ENCODE results near the gene DHX15. TPM values are rescaled to one million over a fixed set of nuclear protein-coding genes. Genes with fewer than 3 reads are reported as not detected.

Gene DHX15
- total and polyA plus RNA-seq, 10 of the 15 experiments (the other 5 are each of a cell fraction or from before 2014, with no cell fraction given): 166 to 269 (median 184) TPM

- no peak overlapping the region for H3K4me2 ChIP-seq (ENCODE audit: control insufficient read depth, insufficient read depth)
- H3K79me2 ChIP-seq (ENCODE audit: control insufficient read depth, insufficient read depth, low read length): no peaks in the 10 kb centered on the region
- no peaks in the 10 kb centered on the region for H4K20me1 ChIP-seq (ENCODE audit: control insufficient read depth, insufficient read depth)
- no peaks in the 10 kb centered on the region for H3K36me3 ChIP-seq (ENCODE audit: control insufficient read depth in 2 of 2, insufficient read depth in 2 of 2, low read length in 1 of 2)
- in situ Hi-C loops (cut with MboI): no loop called here
- CTCF ChIA-PET: no interaction called here
- no TSS peak for BruUV-seq (replicated peaks)
- DNase-seq (ENCODE audit: low read depth, low spot score) (no peak), FAIRE-seq (no peak), ATAC-seq (no peak)
- SMC1A ChIA-PET (ENCODE audit: uncharacterized antibody, unreplicated experiment): no interaction called here
- POLR2A ChIA-PET: no interaction called here
- RAD21 ChIA-PET (ENCODE audit: unreplicated experiment): no interaction called here
- TF ChIP-seq ZBTB33 (IDR thresholded peaks at IDR 0.05): no peak
- TF ChIP-seq MLLT1 (IDR thresholded peaks at IDR 0.05): no peak
- no peak for TF ChIP-seq TAF1 (IDR thresholded peaks at IDR 0.05; ENCODE audit: borderline replicate concordance, low read depth, low read length)
- no peak for TF ChIP-seq HDAC2 (IDR thresholded peaks at IDR 0.05)
- TF ChIP-seq ESRRA (IDR thresholded peaks at IDR 0.05; ENCODE audit: low read length): no peak
- TF ChIP-seq MXI1 (IDR thresholded peaks at IDR 0.05; ENCODE audit: low read depth, low read length): no peak
- no peak for TF ChIP-seq TCF12 (IDR thresholded peaks at IDR 0.05; ENCODE audit: low read depth, low read length)
- no peak for TF ChIP-seq ZBTB11 (CRISPR knock-in tag; IDR thresholded peaks at IDR 0.05)
- no peak for TF ChIP-seq BRCA1 (IDR thresholded peaks at IDR 0.05; ENCODE audit: low read depth, low read length)
- TF ChIP-seq GABPA (IDR thresholded peaks at IDR 0.05; ENCODE audit: low read depth): no peak
- no peak for TF ChIP-seq IKZF1 (conservative IDR thresholded peaks at IDR 0.05)
- TF ChIP-seq KLF5 (IDR thresholded peaks at IDR 0.05; ENCODE audit: partially characterized antibody): no peak
- no peak for TF ChIP-seq GATAD2B (conservative IDR thresholded peaks at IDR 0.05; ENCODE audit: low read depth)
- TF ChIP-seq, protein P1, sequence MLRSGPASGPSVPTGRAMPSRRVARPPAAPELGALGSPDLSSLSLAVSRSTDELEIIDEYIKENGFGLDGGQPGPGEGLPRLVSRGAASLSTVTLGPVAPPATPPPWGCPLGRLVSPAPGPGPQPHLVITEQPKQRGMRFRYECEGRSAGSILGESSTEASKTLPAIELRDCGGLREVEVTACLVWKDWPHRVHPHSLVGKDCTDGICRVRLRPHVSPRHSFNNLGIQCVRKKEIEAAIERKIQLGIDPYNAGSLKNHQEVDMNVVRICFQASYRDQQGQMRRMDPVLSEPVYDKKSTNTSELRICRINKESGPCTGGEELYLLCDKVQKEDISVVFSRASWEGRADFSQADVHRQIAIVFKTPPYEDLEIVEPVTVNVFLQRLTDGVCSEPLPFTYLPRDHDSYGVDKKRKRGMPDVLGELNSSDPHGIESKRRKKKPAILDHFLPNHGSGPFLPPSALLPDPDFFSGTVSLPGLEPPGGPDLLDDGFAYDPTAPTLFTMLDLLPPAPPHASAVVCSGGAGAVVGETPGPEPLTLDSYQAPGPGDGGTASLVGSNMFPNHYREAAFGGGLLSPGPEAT (IDR thresholded peaks at IDR 0.05; ENCODE audit: low read depth): no peak
- no peaks in the 10 kb centered on the region for H3K4me1 ChIP-seq (ENCODE audit: control insufficient read depth, insufficient read depth, low read length)
- H3K27me3 ChIP-seq (replicated peaks in 1 of 2; ENCODE audit: control insufficient read depth in 2 of 2, insufficient read depth in 2 of 2, low read length in 1 of 2): no peaks in the 10 kb centered on the region
- no peak overlapping the region for H3K4me3 ChIP-seq
- no peak overlapping the region for H3K9ac ChIP-seq (ENCODE audit: control insufficient read depth, insufficient read depth, low read length)
- WGBS (ENCODE audit: insufficient coverage, insufficient replicate concordance, low lambda C conversion rate, missing lambda C conversion rate): 89% methylated on average over 1 of the region's 1 CpG
- intact Hi-C loops (cut with micrococcal nuclease; ENCODE audit: unreplicated experiment): no loop called here
- H2AFZ ChIP-seq (ENCODE audit: control insufficient read depth, low read depth, low read length): no peak overlapping the region
- no peak overlapping the region for H3K27ac ChIP-seq (ENCODE audit: control insufficient read depth, insufficient read depth)
- H3K9me3 ChIP-seq (replicated peaks; ENCODE audit: control insufficient read depth, insufficient read depth, low read length): no peaks in the 10 kb centered on the region; the same call in 2 of the 3 replicates
Observed at GRCh38 chr4:24601121-24601520, 16.8 kb upstream of the DHX15 start.
